Measurements from ENCODE around the gene OR11A1. TPM values are rescaled to one million over a fixed set of nuclear protein-coding genes. Genes with fewer than 3 reads are reported as not detected.

Gene OR11A1
- polyA plus RNA-seq, 1 donor (not counting 4 experiments of a cell fraction or from before 2014, with no cell fraction given), result not detected

DNA sequence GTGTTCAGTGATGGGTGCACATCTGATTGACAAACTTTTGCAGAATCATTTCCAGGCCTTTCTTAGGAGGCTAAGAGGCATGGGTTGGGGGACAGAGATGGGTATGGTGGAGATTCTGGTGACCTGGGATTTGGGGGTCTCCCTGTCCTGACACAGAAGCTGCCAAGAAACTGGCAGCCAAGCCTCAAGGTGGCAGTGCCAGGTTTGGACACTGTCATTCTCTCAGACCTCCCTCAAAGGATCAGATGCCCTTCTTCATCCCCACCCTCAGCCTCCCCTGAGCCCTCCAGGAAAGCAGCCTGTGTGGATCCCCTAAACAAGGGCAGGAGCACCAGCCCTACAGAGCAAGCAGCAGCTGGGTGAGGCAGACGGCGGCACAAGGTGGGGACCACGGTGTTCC is 48.9 kb upstream of the OR11A1 start:
- H3K27me3 ChIP-seq (ENCODE audit: control insufficient read depth, extremely low read depth, insufficient read depth, low read length), result peaks cover 29% of the 10 kb centered on the region
- no peak overlapping the region for H3K27ac ChIP-seq (ENCODE audit: control insufficient read depth, insufficient read depth, low read length)
- no peaks in the 10 kb centered on the region for H3K79me2 ChIP-seq (ENCODE audit: control insufficient read depth, insufficient read depth, low read length)
- peaks cover 4% of the 10 kb centered on the region for H3K4me1 ChIP-seq (ENCODE audit: control insufficient read depth, extremely low read depth, insufficient read depth, low read length)
- no peaks in the 10 kb centered on the region for H4K20me1 ChIP-seq (ENCODE audit: control insufficient read depth, extremely low read depth, insufficient read depth, low read length)
- H3K4me3 ChIP-seq (ENCODE audit: control insufficient read depth in 2 of 3, extremely low read depth in 1 of 3, insufficient read depth in 2 of 3, low read depth in 1 of 3, low read length in 3 of 3), result no peak overlapping the region
- H3K4me2 ChIP-seq (ENCODE audit: control insufficient read depth, extremely low read depth, insufficient read depth, low read depth, low read length), result no peak overlapping the region
- H3K9me3 ChIP-seq (ENCODE audit: control insufficient read depth, low read depth, low read length), result no peaks in the 10 kb centered on the region
- H2AFZ ChIP-seq (ENCODE audit: control insufficient read depth, low read length), result no peak overlapping the region
- no peaks in the 10 kb centered on the region for H3K36me3 ChIP-seq (ENCODE audit: control insufficient read depth in 2 of 2, extremely low read depth in 1 of 2, insufficient read depth in 2 of 2, low read length in 2 of 2)
- no peak overlapping the region for H3K9ac ChIP-seq (ENCODE audit: control insufficient read depth, extremely low read depth, insufficient read depth, low read length)
- no peak for DNase-seq (ENCODE audit: low read depth, low spot score)
- no peak for TF ChIP-seq EZH2 (IDR thresholded peaks at IDR 0.05; ENCODE audit: low read length)
- TF ChIP-seq, protein P1, sequence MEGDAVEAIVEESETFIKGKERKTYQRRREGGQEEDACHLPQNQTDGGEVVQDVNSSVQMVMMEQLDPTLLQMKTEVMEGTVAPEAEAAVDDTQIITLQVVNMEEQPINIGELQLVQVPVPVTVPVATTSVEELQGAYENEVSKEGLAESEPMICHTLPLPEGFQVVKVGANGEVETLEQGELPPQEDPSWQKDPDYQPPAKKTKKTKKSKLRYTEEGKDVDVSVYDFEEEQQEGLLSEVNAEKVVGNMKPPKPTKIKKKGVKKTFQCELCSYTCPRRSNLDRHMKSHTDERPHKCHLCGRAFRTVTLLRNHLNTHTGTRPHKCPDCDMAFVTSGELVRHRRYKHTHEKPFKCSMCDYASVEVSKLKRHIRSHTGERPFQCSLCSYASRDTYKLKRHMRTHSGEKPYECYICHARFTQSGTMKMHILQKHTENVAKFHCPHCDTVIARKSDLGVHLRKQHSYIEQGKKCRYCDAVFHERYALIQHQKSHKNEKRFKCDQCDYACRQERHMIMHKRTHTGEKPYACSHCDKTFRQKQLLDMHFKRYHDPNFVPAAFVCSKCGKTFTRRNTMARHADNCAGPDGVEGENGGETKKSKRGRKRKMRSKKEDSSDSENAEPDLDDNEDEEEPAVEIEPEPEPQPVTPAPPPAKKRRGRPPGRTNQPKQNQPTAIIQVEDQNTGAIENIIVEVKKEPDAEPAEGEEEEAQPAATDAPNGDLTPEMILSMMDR (optimal IDR thresholded peaks at IDR 0.05 in 1 of 3, IDR thresholded peaks at IDR 0.05 in 1 of 3, conservative IDR thresholded peaks at IDR 0.05 in 1 of 3; ENCODE audit: extremely low read depth in 1 of 3, insufficient read depth in 2 of 3, low read length in 3 of 3), result no peak
- dilution Hi-C loops (cut with MboI; ENCODE audit: extremely low pct_ligation_motif_present, low sequenced_read_pairs), result no loop called here
- H3K9me1 ChIP-seq (ENCODE audit: control insufficient read depth, extremely low read depth, insufficient read depth, low read length), result no peaks in the 10 kb centered on the region
- FAIRE-seq, result no peak

DNA sequence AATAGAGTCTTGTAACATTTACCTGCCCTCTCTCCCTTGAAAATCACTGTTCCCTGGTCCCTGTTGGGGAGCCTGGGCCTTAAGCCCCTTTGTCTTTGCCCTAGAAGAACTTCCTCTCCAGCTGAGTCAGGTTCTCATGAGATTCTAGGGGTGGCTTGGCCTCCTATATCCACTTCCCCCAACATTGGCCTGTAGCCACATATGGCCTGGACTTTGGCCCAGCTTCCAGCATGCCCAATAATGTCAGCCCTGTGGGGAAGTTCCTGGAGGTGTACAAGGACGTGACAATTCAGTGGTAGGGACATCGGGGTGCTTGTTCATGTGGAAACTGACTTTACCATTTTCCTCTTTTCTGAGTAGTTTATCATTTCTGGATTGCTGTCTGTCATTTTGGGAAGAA is 48.1 kb upstream of the OR11A1 start:
- H3K9me1 ChIP-seq (ENCODE audit: control insufficient read depth, extremely low read depth, insufficient read depth, low read length), result no peaks in the 10 kb centered on the region
- no peaks in the 10 kb centered on the region for H3K36me3 ChIP-seq (ENCODE audit: control insufficient read depth in 2 of 2, extremely low read depth in 1 of 2, insufficient read depth in 2 of 2, low read length in 2 of 2)
- dilution Hi-C loops (cut with MboI; ENCODE audit: extremely low pct_ligation_motif_present, low sequenced_read_pairs), result no loop called here
- no peaks in the 10 kb centered on the region for H4K20me1 ChIP-seq (ENCODE audit: control insufficient read depth, extremely low read depth, insufficient read depth, low read length)
- DNase-seq (ENCODE audit: low read depth, low spot score) (no peak), FAIRE-seq (no peak)
- H3K9ac ChIP-seq (ENCODE audit: control insufficient read depth, extremely low read depth, insufficient read depth, low read length), result no peak overlapping the region
- peaks cover 29% of the 10 kb centered on the region for H3K27me3 ChIP-seq (ENCODE audit: control insufficient read depth, extremely low read depth, insufficient read depth, low read length)
- H3K9me3 ChIP-seq (ENCODE audit: control insufficient read depth, low read depth, low read length), result no peaks in the 10 kb centered on the region
- no peak overlapping the region for H2AFZ ChIP-seq (ENCODE audit: control insufficient read depth, low read length)
- no peak overlapping the region for H3K27ac ChIP-seq (ENCODE audit: control insufficient read depth, insufficient read depth, low read length)
- H3K79me2 ChIP-seq (ENCODE audit: control insufficient read depth, insufficient read depth, low read length), result no peaks in the 10 kb centered on the region
- H3K4me3 ChIP-seq (ENCODE audit: control insufficient read depth in 2 of 3, extremely low read depth in 1 of 3, insufficient read depth in 2 of 3, low read depth in 1 of 3, low read length in 3 of 3), result no peak overlapping the region
- H3K4me1 ChIP-seq (ENCODE audit: control insufficient read depth, extremely low read depth, insufficient read depth, low read length), result peaks cover 4% of the 10 kb centered on the region
- no peak overlapping the region for H3K4me2 ChIP-seq (ENCODE audit: control insufficient read depth, extremely low read depth, insufficient read depth, low read depth, low read length)
- TF ChIP-seq, protein P1 (optimal IDR thresholded peaks at IDR 0.05 in 1 of 3, IDR thresholded peaks at IDR 0.05 in 1 of 3, conservative IDR thresholded peaks at IDR 0.05 in 1 of 3; ENCODE audit: extremely low read depth in 1 of 3, insufficient read depth in 2 of 3, low read length in 3 of 3), result no peak
- TF ChIP-seq EZH2 (IDR thresholded peaks at IDR 0.05; ENCODE audit: low read length), result no peak

Measured in keratinocyte (primary cell).